ENCODE measurements around the gene KSR1. TPM values are rescaled to one million over a fixed set of nuclear protein-coding genes. Genes with fewer than 3 reads are reported as not detected.
"Not testable (repeated sequence)": the region's sequence is repeated elsewhere in the genome, so short reads cannot be mapped to it uniquely, and the experiment has no call there.

KSR1 gene
- total RNA-seq, 1 donor from 2014 or later = 114 TPM

- CTCF ChIA-PET = interaction anchor here (2.0 to 2.2 kb wide), 2 partner anchors 24 to 31 kb away, joined by 4 to 5 read pairs; no protein-coding TSS in a partner anchor
- Mint-ChIP-seq H3K36me3 (ENCODE audit: low read depth) (peaks cover 10% of the 10 kb centered on the region), H3K27me3 (no peaks in the 10 kb centered on the region), H3K4me3 (peak within 1 kb of the TSS; percentile 96), H3K27ac (peak within 1 kb of the TSS; percentile 94), H3K9me3 (peaks cover 2% of the 10 kb centered on the region), H3K4me1 (peaks cover 50% of the 10 kb centered on the region)
- POLR2A ChIA-PET = no interaction called here
- DNase-seq = no peak
- ATAC-seq (ENCODE audit: low read depth) = peak; percentile 41
- intact Hi-C loops (cut with micrococcal nuclease) = loop anchor here (2.0 to 5.0 kb wide), 3 partner anchors 20 to 411 kb away; partner anchors contain the start of gene NLK
- TF ChIP-seq, protein P1, sequence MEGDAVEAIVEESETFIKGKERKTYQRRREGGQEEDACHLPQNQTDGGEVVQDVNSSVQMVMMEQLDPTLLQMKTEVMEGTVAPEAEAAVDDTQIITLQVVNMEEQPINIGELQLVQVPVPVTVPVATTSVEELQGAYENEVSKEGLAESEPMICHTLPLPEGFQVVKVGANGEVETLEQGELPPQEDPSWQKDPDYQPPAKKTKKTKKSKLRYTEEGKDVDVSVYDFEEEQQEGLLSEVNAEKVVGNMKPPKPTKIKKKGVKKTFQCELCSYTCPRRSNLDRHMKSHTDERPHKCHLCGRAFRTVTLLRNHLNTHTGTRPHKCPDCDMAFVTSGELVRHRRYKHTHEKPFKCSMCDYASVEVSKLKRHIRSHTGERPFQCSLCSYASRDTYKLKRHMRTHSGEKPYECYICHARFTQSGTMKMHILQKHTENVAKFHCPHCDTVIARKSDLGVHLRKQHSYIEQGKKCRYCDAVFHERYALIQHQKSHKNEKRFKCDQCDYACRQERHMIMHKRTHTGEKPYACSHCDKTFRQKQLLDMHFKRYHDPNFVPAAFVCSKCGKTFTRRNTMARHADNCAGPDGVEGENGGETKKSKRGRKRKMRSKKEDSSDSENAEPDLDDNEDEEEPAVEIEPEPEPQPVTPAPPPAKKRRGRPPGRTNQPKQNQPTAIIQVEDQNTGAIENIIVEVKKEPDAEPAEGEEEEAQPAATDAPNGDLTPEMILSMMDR (IDR thresholded peaks at IDR 0.05) = no peak
Observed at GRCh38 chr17:27630607-27631410, 174.6 kb downstream of the KSR1 start, which contains the start of gene LGALS9. Gene LGALS9, plus strand, starts transcription at chr17:27631188. Its CDS starts 78 bp downstream, at chr17:27631266.

DNA sequence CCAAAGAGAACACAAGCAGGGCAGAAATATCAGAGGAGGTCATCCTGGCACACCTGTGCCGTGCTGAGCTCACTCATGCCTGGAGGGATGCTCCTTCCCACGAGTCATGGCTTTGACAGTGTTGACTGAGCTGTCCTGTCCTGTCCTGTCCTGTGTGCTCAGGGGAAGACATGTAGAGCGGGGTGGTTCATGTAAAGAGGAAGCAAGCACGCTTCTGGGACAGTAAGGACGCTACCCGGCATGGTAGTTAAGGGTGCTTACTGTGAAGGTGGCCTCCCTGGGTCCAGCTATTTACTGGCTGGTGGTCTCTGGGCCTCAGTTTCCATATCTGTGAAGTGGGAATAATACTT, 175.1 kb downstream of the KSR1 start:
- Mint-ChIP-seq H3K4me3 (peak overlapping the region; percentile 96), H3K36me3 (ENCODE audit: low read depth) (peaks cover 7% of the 10 kb centered on the region), H3K27ac (peak overlapping the region; percentile 94), H3K9me3 (peaks cover under 1% of the 10 kb centered on the region), H3K4me1 (peaks cover 55% of the 10 kb centered on the region), H3K27me3 (no peaks in the 10 kb centered on the region)
- TF ChIP-seq, protein P1 (IDR thresholded peaks at IDR 0.05) = no peak
- ChIA-PET POLR2A (interaction anchor here (1.2 kb wide), 1 partner anchor 26 kb away, joined by 5 read pairs; no protein-coding TSS in a partner anchor), CTCF (interaction anchor here (1.4 kb wide), 1 partner anchor 30 kb away, joined by 4 read pairs; no protein-coding TSS in a partner anchor)
- intact Hi-C loops (cut with micrococcal nuclease) = loop anchor here (2.0 to 5.0 kb wide), 3 partner anchors 21 to 411 kb away; partner anchors contain the start of gene NLK
- ATAC-seq (ENCODE audit: low read depth) (peak; percentile 77), DNase-seq (no peak)

DNA sequence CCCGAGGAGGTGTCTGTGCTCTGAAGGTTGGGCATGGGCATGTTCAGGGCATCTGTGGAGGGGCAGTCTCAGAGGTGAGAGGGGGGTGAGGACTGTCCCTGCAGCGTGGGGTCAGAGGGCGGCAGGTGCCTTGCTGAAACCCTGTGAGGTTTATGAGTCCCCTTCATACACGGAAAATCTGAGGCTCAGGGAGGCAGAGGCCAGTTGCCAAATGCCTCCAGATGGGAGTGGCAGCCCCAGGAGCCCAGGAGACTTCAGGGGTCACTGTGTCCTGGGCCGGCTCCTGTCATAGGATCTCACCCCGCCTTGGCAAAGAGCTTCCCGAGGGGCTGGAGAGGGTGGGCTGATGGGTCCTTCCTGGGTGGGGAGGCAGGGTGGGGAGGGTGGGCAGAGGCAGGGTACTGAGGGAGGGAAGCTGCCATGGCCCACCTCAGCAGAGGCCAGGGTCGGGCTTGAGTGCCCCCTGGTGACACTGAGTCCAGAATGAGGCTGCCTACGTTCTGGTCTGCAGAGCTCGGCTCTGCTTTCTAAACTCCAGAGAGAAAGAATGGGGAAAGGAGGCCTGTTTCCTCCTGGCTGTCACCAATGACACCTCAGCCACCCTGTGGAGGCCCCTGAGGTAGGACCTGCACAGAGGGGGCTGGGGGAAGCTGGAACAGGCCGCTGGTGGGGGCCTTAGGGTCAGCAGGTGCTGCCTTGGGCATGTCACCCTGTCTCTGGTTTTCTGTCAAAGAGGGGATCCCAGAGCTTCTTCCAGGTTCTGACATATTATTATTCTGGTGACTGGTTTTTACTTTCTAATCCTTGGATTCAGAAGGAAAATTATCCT, 175.9 kb downstream of the KSR1 start:
- ChIA-PET CTCF (interaction anchor here (0.8 to 1.4 kb wide), 3 partner anchors 19 to 395 kb away, joined by 3 to 4 read pairs (median 3); no protein-coding TSS in a partner anchor), POLR2A (interaction anchor here (1.2 kb wide), 1 partner anchor 27 kb away, joined by 5 read pairs; no protein-coding TSS in a partner anchor)
- peaks cover 56% of the 10 kb centered on the region for H3K4me1 Mint-ChIP-seq
- no peaks in the 10 kb centered on the region for H3K27me3 Mint-ChIP-seq
- peak; percentile 12 for ATAC-seq (ENCODE audit: low read depth)
- intact Hi-C loops (cut with micrococcal nuclease) = loop anchor here (2.0 to 5.0 kb wide), 3 partner anchors 21 to 410 kb away; partner anchors contain the start of gene NLK
- no peak for DNase-seq
- peaks cover 2% of the 10 kb centered on the region for H3K36me3 Mint-ChIP-seq (ENCODE audit: low read depth)
- TF ChIP-seq, protein P1 (IDR thresholded peaks at IDR 0.05) = no peak
- H3K27ac Mint-ChIP-seq = peak overlapping the region; percentile 94
- peak overlapping the region; percentile 96 for H3K4me3 Mint-ChIP-seq
- H3K9me3 Mint-ChIP-seq = no peaks in the 10 kb centered on the region

- DNase-seq; H3K27ac Mint-ChIP-seq; H3K27me3 Mint-ChIP-seq; H3K36me3 Mint-ChIP-seq (ENCODE audit: low read depth); ATAC-seq (ENCODE audit: low read depth); H3K9me3 Mint-ChIP-seq: not testable (repeated sequence)
- ChIA-PET CTCF (interaction anchor here (0.8 to 1.4 kb wide), 3 partner anchors 20 to 396 kb away, joined by 3 to 4 read pairs (median 3); no protein-coding TSS in a partner anchor), POLR2A (interaction anchor here (1.2 kb wide), 1 partner anchor 28 kb away, joined by 5 read pairs; no protein-coding TSS in a partner anchor)
- Mint-ChIP-seq H3K4me1 (peaks cover 56% of the 10 kb centered on the region), H3K4me3 (peak overlapping the region; percentile 96)
- intact Hi-C loops (cut with micrococcal nuclease) = loop anchor here (5.0 kb wide), 2 partner anchors 160 to 410 kb away; partner anchors contain the start of gene NLK
Observed at GRCh38 chr17:27632766-27633165, 176.5 kb downstream of the KSR1 start.
